CD4-positive, CD25-positive, alpha-beta regulatory T cell (primary cell): ENCODE results near the gene TEC. TPM values are rescaled to one million over a fixed set of nuclear protein-coding genes. Genes with fewer than 3 reads are reported as not detected.

Experiments used
- ATAC-seq, 2 donors: fragments of 150-1000 bp; cut with Tn5 transposase; one replicate each; pipeline ENCODE4 v1.10.0; 2021; ENCODE audit warnings: low read depth in 2 of 2, moderate number of reproducible peaks in 2 of 2, moderate library complexity in 1 of 2
- DNase-seq, 3 donors: peaks; one replicate each; pipeline versions ENCODE4 v3.0.0 to v3.0.0-alpha.2; 2012 to 2022; ENCODE audit warnings: mixed read lengths in 1 of 3
- H3K27ac ChIP-seq: one replicate; pipeline ENCODE4 v1.7.0; 2013; ENCODE audit warnings: mild to moderate bottlenecking, low read length; ENCODE audit not compliant: insufficient read depth, poor library complexity, severe bottlenecking
- H3K27me3 ChIP-seq: one replicate; pipeline ENCODE4 v1.7.0; 2013; ENCODE audit warnings: low read length; ENCODE audit not compliant: control insufficient read depth, insufficient read depth
- H3K36me3 ChIP-seq: one replicate; pipeline ENCODE4 v1.7.0; 2013; ENCODE audit warnings: mild to moderate bottlenecking, low read length, moderate library complexity; ENCODE audit not compliant: control insufficient read depth, insufficient read depth
- H3K4me1 ChIP-seq: 2 replicates; pipeline ENCODE4 v1.7.0; 2013; ENCODE audit warnings: mild to moderate bottlenecking, low read length; ENCODE audit not compliant: insufficient read depth, control insufficient read depth, poor library complexity, severe bottlenecking
- H3K4me3 ChIP-seq: one replicate; pipeline ENCODE4 v1.7.0; 2013; ENCODE audit warnings: low read depth, mild to moderate bottlenecking, low read length, moderate library complexity
- H3K9me3 ChIP-seq, 2 experiments: 1 replicate in 1 of 2; 2 replicates in 1 of 2; pipeline ENCODE4 v1.7.0; 2013; ENCODE audit warnings: low read length in 2 of 2, mild to moderate bottlenecking in 1 of 2, moderate library complexity in 1 of 2; ENCODE audit not compliant: control insufficient read depth in 2 of 2
- H3K27ac Mint-ChIP-seq, 3 donors: one replicate each; pipeline ENCODE4 v1.8.0; 2020 to 2022; ENCODE audit warnings: mild to moderate bottlenecking in 3 of 3, mixed read lengths in 3 of 3, moderate library complexity in 2 of 3
- H3K27me3 Mint-ChIP-seq: one replicate; pipeline ENCODE4 v1.8.0; 2022; ENCODE audit warnings: mild to moderate bottlenecking, mixed read lengths
- H3K36me3 Mint-ChIP-seq: one replicate; pipeline ENCODE4 v1.8.0; 2020; ENCODE audit warnings: mixed read lengths
- H3K4me1 Mint-ChIP-seq, 4 donors: one replicate each; pipeline ENCODE4 v1.8.0; 2020 to 2022; ENCODE audit warnings: mixed read lengths in 4 of 4, mild to moderate bottlenecking in 1 of 4
- H3K4me3 Mint-ChIP-seq, 4 donors: one replicate each; pipeline ENCODE4 v1.8.0; 2020 to 2022; ENCODE audit warnings: mild to moderate bottlenecking in 4 of 4, mixed read lengths in 4 of 4, moderate library complexity in 3 of 4
- H3K9me3 Mint-ChIP-seq, 7 donors: one replicate each; pipeline ENCODE4 v1.8.0; 2020 to 2022; ENCODE audit warnings: mixed read lengths in 7 of 7, mild to moderate bottlenecking in 3 of 7, moderate library complexity in 2 of 7
- polyA plus RNA-seq, 4 donors: library from polyadenylated mRNA; unstranded; fragments of 300-500 nt; fragmentation: Illumina TruSeq; gene quantifications; one replicate each; pipeline ENCODE4 v1.2.3, GENCODE V29; 2021
- total RNA-seq: library from RNA; stranded (reverse); gene quantifications from one replicate; pipeline ENCODE4 v1.2.3, GENCODE V29; 2022

The TEC gene
- total and polyA plus RNA-seq, 5 donors from 2014 or later, result 0.17 to 3.0 (median 1.2) TPM

DNA sequence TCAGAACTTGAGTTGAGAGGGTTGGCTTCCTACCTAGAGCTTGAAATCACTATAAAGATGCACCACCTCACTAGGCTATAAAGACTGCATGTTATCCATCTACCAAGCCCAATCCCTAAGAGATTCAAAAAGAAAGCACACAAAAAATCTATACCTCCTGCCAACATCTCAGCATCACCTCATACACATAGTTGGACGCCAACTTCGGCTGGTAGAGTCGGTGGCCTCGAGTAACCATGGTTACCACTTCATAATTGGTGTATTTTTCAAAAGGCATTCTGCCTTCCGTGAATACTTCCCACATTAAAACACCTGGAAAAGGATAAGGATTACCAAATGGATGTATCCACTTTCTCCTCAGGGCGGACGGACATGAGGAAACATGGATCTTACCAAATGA lies 131.1 kb downstream of the TEC start:
- Histone ChIP-seq H3K4me3 (peak overlapping the region; percentile 75), H3K27ac (peak overlapping the region; percentile 80), H3K4me1 (peaks cover 69% of the 10 kb centered on the region), H3K27me3 (no peaks in the 10 kb centered on the region), H3K9me3 (no peaks in the 10 kb centered on the region), H3K36me3 (no peaks in the 10 kb centered on the region)
- H3K27ac Mint-ChIP-seq, result peak overlapping the region; percentile 88 to 99 (median 91)
- no peaks in the 10 kb centered on the region for H3K27me3 Mint-ChIP-seq
- ATAC-seq, result no peak
- DNase-seq, result no peak
- no peaks in the 10 kb centered on the region for H3K9me3 Mint-ChIP-seq
- H3K4me1 Mint-ChIP-seq, result peaks cover 32 to 76% (median 50%) of the 10 kb centered on the region in 4 donors
- peak overlapping the region; percentile 61 to 83 (median 78) for H3K4me3 Mint-ChIP-seq
- H3K36me3 Mint-ChIP-seq, result no peaks in the 10 kb centered on the region

DNA sequence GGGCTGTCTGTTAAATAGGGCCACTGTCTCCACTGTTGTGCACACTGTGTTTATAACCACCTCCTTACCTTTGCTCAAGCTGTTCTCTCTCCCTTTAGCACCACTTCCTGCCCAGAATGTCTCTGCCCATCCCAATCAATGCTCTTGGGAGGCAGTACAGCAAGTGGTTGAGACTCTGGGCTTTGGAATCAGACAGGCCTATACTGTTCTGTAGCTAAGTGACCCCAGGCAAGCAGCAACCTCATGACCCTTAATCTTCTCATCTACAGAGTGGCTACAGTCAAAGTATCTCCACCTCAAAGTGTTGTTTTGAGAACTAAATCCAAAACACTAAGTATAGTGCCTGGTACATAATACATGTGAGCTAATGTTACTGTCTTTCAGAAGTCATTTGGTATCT lies 131.8 kb downstream of the TEC start:
- H3K4me3 ChIP-seq, result peak overlapping the region; percentile 75
- no peaks in the 10 kb centered on the region for H3K27me3 ChIP-seq
- ATAC-seq (peak; percentile 32 to 38), DNase-seq (peak in 2 of 3 donors; percentile 26 to 64)
- H3K27ac ChIP-seq, result peak overlapping the region; percentile 80
- no peaks in the 10 kb centered on the region for H3K36me3 ChIP-seq
- H3K4me1 Mint-ChIP-seq, result peaks cover 33 to 76% (median 50%) of the 10 kb centered on the region in 4 donors
- no peaks in the 10 kb centered on the region for H3K9me3 ChIP-seq
- no peaks in the 10 kb centered on the region for H3K9me3 Mint-ChIP-seq
- H3K27me3 Mint-ChIP-seq, result no peaks in the 10 kb centered on the region
- peak overlapping the region; percentile 88 to 99 (median 91) for H3K27ac Mint-ChIP-seq
- peak overlapping the region; percentile 61 to 83 (median 78) for H3K4me3 Mint-ChIP-seq
- peaks cover 74% of the 10 kb centered on the region for H3K4me1 ChIP-seq
- H3K36me3 Mint-ChIP-seq, result no peaks in the 10 kb centered on the region

DNA sequence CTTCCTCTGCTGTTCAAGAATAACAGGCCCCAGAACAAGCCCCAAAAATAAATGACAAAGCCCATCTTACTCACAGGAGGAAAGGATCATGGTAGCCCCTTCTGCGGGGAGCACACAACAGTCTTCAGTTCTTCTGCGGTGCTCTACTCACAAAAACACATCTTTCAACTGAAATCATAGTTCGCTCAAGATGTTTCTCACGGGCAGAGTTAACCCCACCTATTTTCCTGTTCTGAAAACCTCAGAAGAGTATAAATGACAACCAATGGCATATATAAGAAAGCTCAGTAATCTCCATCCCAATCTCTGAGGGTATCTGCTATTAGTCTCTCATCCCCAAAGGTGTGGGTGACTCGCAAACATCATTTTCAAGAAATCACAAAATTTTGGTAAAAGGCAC lies 135.6 kb downstream of the TEC start, which contains the start of gene TXK:
Gene TXK, minus strand, starts transcription at position 170 of the 400 bp plus-strand sequence. Its CDS starts 80 bp downstream, at position 90.
- Histone ChIP-seq H3K36me3 (no peaks in the 10 kb centered on the region), H3K27ac (peak within 1 kb of the TSS; percentile 80), H3K4me3 (peak within 1 kb of the TSS; percentile 89), H3K27me3 (no peaks in the 10 kb centered on the region), H3K9me3 (no peaks in the 10 kb centered on the region), H3K4me1 (peaks cover 91% of the 10 kb centered on the region)
- H3K9me3 Mint-ChIP-seq, result no peaks in the 10 kb centered on the region
- peak; percentile 60 to 62 for ATAC-seq
- peak in 2 of 3 donors; percentile 52 to 84 for DNase-seq
- H3K4me3 Mint-ChIP-seq, result peak within 1 kb of the TSS; percentile 92 to 98 (median 94)
- peak within 1 kb of the TSS; percentile 88 to 99 (median 94) for H3K27ac Mint-ChIP-seq
- peaks cover 39 to 81% (median 64%) of the 10 kb centered on the region in 4 donors for H3K4me1 Mint-ChIP-seq
- H3K27me3 Mint-ChIP-seq, result no peaks in the 10 kb centered on the region
- H3K36me3 Mint-ChIP-seq, result peaks cover 22% of the 10 kb centered on the region

DNA sequence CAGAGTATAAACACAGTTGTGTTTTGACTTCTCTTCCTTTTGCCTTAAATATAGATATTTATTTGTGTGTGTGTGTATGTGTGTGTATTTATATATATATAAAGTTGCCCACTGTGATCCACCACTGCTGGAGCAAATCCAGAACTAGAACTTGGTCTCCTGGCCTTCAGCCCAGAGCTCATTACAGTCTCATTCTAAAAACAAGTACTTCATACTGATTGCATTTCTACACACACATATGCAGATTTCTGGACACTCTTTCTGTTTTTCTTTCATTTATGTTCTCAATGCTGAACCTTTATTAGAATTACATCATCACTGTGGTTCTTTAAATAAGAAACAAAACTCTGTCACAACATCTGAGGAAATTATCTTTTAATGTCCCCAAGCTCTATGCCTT lies 136.0 kb downstream of the TEC start:
- peaks cover 2% of the 10 kb centered on the region for H3K27me3 Mint-ChIP-seq
- H3K36me3 Mint-ChIP-seq, result peaks cover 23% of the 10 kb centered on the region
- peak overlapping the region; percentile 80 for H3K27ac ChIP-seq
- no peak for ATAC-seq
- peaks cover 39 to 81% (median 63%) of the 10 kb centered on the region in 4 donors for H3K4me1 Mint-ChIP-seq
- DNase-seq, result no peak
- peak overlapping the region; percentile 89 for H3K4me3 ChIP-seq
- H3K9me3 ChIP-seq, result no peaks in the 10 kb centered on the region
- no peaks in the 10 kb centered on the region for H3K9me3 Mint-ChIP-seq
- no peaks in the 10 kb centered on the region for H3K27me3 ChIP-seq
- H3K4me1 ChIP-seq, result peaks cover 91% of the 10 kb centered on the region
- peak overlapping the region; percentile 88 to 99 (median 94) for H3K27ac Mint-ChIP-seq
- H3K36me3 ChIP-seq, result no peaks in the 10 kb centered on the region
- peak overlapping the region; percentile 92 to 97 (median 94) for H3K4me3 Mint-ChIP-seq

DNA sequence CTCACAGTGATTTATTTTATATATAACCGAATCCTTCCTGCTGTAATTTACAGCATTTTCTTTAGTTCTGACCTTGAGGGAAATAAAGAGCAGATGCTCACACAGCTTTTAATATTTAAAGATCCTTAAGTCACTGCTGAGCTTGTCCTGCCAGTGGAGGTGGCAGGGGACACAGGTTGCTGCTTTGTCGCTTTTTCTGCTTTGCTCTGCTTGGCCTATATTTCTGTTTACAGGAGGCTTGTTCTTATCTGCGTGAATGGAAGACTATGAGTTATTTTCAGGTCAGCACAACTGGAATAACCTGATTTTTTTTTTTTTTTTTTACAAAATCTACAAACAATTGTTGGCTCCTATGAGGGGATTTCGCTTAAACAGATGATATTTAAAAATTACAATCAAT lies 137.9 kb downstream of the TEC start:
- Histone ChIP-seq H3K4me1 (peaks cover 88% of the 10 kb centered on the region), H3K27me3 (no peaks in the 10 kb centered on the region), H3K4me3 (peak overlapping the region; percentile 89), H3K27ac (peak overlapping the region; percentile 80), H3K9me3 (no peaks in the 10 kb centered on the region), H3K36me3 (no peaks in the 10 kb centered on the region)
- ATAC-seq (no peak), DNase-seq (peak in 1 of 3 donors; percentile 23)
- H3K4me3 Mint-ChIP-seq, result peak overlapping the region; percentile 92 to 98 (median 94)
- H3K27ac Mint-ChIP-seq, result peak overlapping the region; percentile 88 to 99 (median 91)
- peaks cover 34 to 81% (median 60%) of the 10 kb centered on the region in 4 donors for H3K4me1 Mint-ChIP-seq
- H3K9me3 Mint-ChIP-seq, result no peaks in the 10 kb centered on the region
- peaks cover 30% of the 10 kb centered on the region for H3K36me3 Mint-ChIP-seq
- H3K27me3 Mint-ChIP-seq, result peaks cover 9% of the 10 kb centered on the region

DNA sequence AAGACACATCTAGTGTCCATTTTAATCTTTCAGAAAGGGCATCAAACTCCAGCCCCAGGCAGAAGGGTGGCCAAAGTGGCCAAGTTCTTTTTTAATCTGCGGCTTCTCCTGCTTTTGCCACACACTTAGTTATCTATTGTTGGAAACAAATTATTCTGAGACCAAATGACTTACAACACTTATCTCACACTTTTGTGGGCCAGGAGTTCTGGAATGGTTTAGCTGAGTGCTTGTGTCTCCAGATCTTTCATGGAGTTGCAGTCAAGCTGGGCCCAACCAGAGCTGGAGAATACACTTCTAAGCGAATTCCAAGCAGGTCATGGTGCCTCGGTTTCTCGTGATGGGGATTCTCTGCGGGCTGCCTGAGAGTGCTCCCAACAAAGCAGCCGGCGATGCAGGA lies 139.5 kb downstream of the TEC start:
- Histone ChIP-seq H3K4me3 (peak overlapping the region; percentile 89), H3K36me3 (no peaks in the 10 kb centered on the region), H3K27ac (peak overlapping the region; percentile 79), H3K9me3 (no peaks in the 10 kb centered on the region), H3K4me1 (peaks cover 82% of the 10 kb centered on the region), H3K27me3 (no peaks in the 10 kb centered on the region)
- ATAC-seq (no peak), DNase-seq (no peak)
- Mint-ChIP-seq H3K27ac (peak overlapping the region; percentile 88 to 99 (median 91)), H3K27me3 (peaks cover 9% of the 10 kb centered on the region), H3K36me3 (peaks cover 35% of the 10 kb centered on the region), H3K4me1 (peaks cover 42 to 82% (median 63%) of the 10 kb centered on the region in 4 donors), H3K9me3 (no peaks in the 10 kb centered on the region), H3K4me3 (peak overlapping the region; percentile 92 to 98 (median 94))

DNA sequence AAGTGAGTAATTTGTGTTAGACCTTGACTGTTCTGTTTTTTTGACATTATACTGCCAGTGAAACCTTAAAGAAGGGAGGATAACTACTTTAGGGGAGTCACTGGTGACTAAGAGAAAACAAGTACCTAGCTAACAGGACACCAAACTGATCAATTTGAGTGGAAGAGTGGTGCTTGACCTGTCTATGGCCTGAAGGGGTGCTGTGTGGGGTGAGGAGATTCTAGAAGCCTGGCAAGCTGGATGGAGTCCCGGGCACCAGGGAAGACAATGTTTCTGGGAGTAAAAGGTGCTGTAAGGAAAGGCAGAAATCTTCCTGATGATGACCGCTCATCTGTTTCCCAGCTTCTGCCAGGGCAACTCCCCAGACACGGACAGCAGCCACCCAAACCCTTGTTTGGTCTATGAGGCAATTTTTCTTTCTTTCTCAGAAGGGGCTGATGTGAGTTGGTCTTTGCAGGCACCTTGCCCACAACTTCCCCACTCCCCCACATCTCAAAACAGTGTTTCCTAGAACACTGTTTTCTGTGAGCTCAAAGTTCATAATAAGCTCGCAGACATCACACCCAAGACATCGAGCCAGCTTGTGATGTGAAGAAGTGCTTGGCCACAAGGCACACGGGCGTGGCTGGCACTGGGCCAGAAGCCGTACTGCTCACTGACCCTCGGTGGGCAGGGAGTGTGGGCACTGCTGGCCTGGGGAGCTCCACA lies 140.2 kb downstream of the TEC start:
- Mint-ChIP-seq H3K27me3 (peaks cover 9% of the 10 kb centered on the region), H3K9me3 (no peaks in the 10 kb centered on the region), H3K36me3 (peaks cover 35% of the 10 kb centered on the region), H3K4me1 (peaks cover 46 to 82% (median 63%) of the 10 kb centered on the region in 4 donors), H3K27ac (peak overlapping the region; percentile 88 to 99 (median 91)), H3K4me3 (peak overlapping the region; percentile 92 to 98 (median 94))
- peaks cover 78% of the 10 kb centered on the region for H3K4me1 ChIP-seq
- DNase-seq (peak in 1 of 3 donors; percentile 89), ATAC-seq (peak; percentile 42 to 51)
- H3K4me3 ChIP-seq, result peak overlapping the region; percentile 89
- H3K36me3 ChIP-seq, result no peaks in the 10 kb centered on the region
- no peaks in the 10 kb centered on the region for H3K27me3 ChIP-seq
- H3K9me3 ChIP-seq, result no peaks in the 10 kb centered on the region
- H3K27ac ChIP-seq, result peak overlapping the region; percentile 79
